Stimulated activated CD4-positive, alpha-beta T cell treated with anti-CD3 and anti-CD28 coated beads, Interleukin-1b, Interleukin-23, amount 100 ng/mL, for 24 hours (primary cell): ENCODE results near the gene TPRX2.
"Not testable (repeated sequence)": the region's sequence is repeated elsewhere in the genome, so short reads cannot be mapped to it uniquely, and the experiment has no call there.

Experiments used
- DNase-seq, 4 experiments: peaks; one replicate each; pipeline ENCODE4 v3.0.0-alpha.2; 2020; ENCODE audit warnings: low read depth in 4 of 4, low spot score in 1 of 4

TPRX2 gene

GRCh38 chr19:47860602-47861297, 1.7 kb downstream of the TPRX2 start:
- DNase-seq = no peak

GRCh38 chr19:47861630-47862029, 2.6 kb downstream of the TPRX2 start:
- DNase-seq = no peak

GRCh38 chr19:47863514-47863936, 4.5 kb downstream of the TPRX2 start:
- peak; percentile 82 to 93 (median 85) for DNase-seq

- DNase-seq = no peak
Observed at GRCh38 chr19:47865166-47865565, 6.1 kb downstream of the TPRX2 start.

GRCh38 chr19:47878906-47879305, 19.9 kb downstream of the TPRX2 start:
- no peak for DNase-seq

- not testable (repeated sequence) for DNase-seq
Observed at GRCh38 chr19:47879385-47879784, 20.4 kb downstream of the TPRX2 start.

- DNase-seq = no peak
Observed at GRCh38 chr19:47881757-47882156, 22.7 kb downstream of the TPRX2 start.

GRCh38 chr19:47882890-47883289, 23.9 kb downstream of the TPRX2 start:
- DNase-seq = no peak

GRCh38 chr19:47885067-47885463, 26.0 kb downstream of the TPRX2 start:
- no peak for DNase-seq

GRCh38 chr19:47886010-47886559, 27.1 kb downstream of the TPRX2 start, which contains the start of gene SULT2A1:
Gene SULT2A1 (minus strand): TSS chr19:47886315. CDS start chr19:47886257, 58 bp downstream.
- DNase-seq = no peak

GRCh38 chr19:47890865-47891621, 32.0 kb downstream of the TPRX2 start:
- no peak for DNase-seq

GRCh38 chr19:47891622-47891922, 32.5 kb downstream of the TPRX2 start:
- no peak for DNase-seq

GRCh38 chr19:47891923-47892666, 33.1 kb downstream of the TPRX2 start:
- DNase-seq = no peak

GRCh38 chr19:47895165-47895782, 36.2 kb downstream of the TPRX2 start:
- DNase-seq = no peak

- DNase-seq = no peak
Observed at GRCh38 chr19:47896019-47896418, 37.0 kb downstream of the TPRX2 start.

- DNase-seq = no peak
Observed at GRCh38 chr19:47896773-47897172, 37.7 kb downstream of the TPRX2 start.

- no peak for DNase-seq
Observed at GRCh38 chr19:47897861-47898260, 38.8 kb downstream of the TPRX2 start.

- no peak for DNase-seq
Observed at GRCh38 chr19:47899335-47899734, 40.3 kb downstream of the TPRX2 start.

- DNase-seq = no peak
Observed at GRCh38 chr19:47901370-47901769, 42.3 kb downstream of the TPRX2 start.

- DNase-seq = peak; percentile 14 to 66 (median 38)
Observed at GRCh38 chr19:47909350-47909749, 50.3 kb downstream of the TPRX2 start.

- DNase-seq = not testable (repeated sequence)
Observed at GRCh38 chr19:47910191-47910590, 51.2 kb downstream of the TPRX2 start.
